HG03571 (cell line): Measurements from ENCODE around the gene ACVR1.
"Not testable (repeated sequence)": the region's sequence is repeated elsewhere in the genome, so short reads cannot be mapped to it uniquely, and the experiment has no call there.

Experiments used
- ATAC-seq: cut with Tn5 transposase; IDR thresholded peaks from one replicate; pipeline ENCODE4 v1.9.1; 2021; ENCODE audit not compliant: unreplicated experiment

Gene ACVR1

DNA sequence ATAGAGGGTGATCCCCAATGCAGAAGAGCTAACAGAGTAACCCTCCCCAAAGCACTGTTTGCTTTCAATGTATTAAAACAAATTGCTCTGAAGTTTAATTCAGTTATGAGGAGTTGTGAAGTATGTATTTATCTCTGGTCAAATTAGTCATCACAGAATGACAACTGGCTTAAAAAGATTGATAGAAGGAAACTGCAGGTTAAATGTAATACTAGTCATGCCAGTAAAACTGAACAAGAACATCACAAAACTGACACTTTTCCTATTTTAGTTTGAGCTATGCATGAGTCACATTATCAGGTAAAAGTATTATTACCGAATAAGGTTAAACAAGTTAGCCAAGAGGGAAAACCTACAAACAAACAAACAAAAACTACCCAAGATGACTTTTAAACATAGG lies 148.4 kb downstream of the ACVR1 start:
- ATAC-seq, result no peak

DNA sequence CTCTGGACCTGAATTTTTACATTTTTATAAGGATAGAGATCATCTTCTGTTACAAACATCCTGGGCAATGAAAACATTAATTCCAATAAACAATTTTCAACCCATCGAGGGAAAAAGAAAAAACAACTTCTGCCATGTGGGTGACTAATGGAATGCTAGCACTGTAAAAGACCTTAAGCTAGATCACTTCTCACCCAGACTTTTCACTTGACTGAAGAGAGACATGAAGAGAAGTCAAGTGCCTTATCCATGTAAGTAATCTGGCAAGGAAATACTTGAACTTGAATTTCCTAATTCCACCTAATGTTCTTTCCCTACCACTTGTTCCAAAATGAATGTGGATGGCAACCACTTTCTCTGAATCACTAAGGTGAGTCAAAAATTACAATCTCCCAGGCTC lies 149.2 kb downstream of the ACVR1 start:
- ATAC-seq, result no peak

DNA sequence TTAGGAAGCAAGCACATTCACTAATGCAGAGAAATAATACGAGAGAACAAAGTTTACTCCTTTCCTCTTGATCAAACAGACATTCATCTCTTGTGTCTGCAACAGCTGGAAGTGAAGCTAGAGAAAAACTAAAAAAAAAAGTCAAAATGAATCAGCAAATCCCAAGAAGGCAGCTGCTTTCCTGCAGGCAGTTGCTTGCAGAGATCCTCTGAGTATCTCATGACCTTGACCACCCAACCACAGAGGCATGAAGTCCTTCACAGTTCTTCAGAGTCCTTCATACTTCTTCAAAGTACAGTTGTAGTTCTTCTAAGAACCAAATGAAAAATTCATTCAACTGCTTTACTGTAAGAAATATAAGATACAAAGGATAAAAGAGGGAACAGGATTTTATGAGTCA lies 150.3 kb downstream of the ACVR1 start:
- ATAC-seq, result no peak

DNA sequence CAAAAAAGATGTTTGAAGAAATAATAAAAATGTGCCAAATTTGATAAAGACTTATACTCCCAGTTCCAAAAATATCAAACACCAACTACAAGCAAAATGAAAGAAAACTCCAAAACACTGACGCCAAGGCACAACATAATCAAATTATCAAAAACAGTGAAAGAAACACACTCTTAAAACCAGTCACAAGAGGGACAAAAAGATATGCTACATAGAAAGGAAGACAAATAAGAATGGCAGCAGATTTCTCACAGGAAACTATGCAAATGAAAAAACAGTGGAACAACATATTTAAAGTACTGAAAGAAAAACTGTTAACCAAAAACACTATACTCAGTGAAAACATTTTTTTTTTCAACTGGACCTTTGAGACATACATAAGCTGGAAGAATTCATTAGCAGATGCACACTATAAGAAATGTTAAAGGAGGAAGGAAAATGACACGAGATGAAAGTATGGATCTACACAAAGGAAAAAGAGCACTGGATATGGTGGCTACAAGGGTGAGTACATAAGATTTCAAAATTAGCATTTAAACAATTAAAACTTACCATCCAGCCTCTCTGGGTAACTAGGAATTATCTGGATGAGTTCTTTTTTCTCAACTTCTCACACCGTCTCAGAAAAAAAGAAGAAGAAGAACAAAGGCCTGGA lies 153.4 kb downstream of the ACVR1 start:
- ATAC-seq, result no peak

DNA sequence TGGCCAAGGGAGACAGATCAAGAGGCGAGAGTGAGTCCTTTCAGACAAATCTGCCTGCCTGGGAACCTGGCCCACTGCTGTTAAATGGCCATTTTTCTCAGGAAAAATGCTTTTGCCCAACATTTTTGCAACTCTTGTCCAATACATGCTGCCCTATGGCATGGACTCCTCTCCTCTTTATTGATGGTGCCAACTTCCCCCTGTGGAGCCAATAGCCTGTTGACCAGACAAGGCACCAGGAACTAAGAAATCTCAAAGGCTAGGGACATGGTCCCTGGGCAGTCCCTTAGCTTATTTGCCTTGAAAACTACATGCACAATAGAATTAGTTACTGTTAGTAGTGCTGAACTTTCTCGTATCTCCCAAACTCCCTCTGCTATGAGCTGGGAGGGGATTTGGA lies 155.6 kb downstream of the ACVR1 start:
- ATAC-seq, result no peak

DNA sequence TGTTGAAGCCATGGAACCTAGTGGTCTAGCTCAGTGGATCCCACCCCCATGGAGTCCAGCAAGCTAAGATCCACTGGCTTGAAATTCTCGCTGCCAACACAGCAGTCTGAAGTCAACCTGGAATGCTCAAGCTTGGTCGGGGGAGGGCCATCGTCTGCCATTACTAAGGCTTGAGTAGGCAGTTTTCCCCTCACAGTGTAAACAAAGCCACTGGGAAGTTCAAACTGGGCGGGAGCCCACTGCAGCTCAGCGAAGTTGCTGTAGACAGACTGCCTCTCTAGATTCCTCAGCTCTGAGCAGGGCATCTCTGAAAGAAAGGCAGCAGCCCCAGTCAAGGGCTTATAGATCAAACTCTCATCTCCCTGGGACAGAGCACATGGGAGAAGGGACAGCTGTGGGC lies 171.5 kb downstream of the ACVR1 start:
- ATAC-seq, result not testable (repeated sequence)

DNA sequence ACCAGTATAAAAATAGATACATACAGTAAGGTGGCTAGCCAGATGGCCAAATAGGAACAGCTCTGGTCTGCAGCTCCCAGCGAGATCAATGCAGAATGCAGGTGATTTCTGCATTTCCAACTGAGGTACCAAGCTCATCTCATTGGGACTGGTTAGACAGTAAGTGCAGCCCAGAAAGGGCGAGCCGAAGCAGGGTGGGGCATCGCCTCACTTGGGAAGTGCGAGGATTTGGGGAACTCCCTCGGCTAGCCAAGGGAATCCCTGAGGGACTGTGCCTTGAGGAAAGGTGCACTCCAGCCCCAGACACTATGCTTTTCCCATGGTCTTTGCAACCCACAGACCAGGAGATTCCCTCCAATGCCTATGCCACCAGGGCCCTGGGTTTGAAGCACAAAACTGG lies 172.0 kb downstream of the ACVR1 start:
- not testable (repeated sequence) for ATAC-seq

DNA sequence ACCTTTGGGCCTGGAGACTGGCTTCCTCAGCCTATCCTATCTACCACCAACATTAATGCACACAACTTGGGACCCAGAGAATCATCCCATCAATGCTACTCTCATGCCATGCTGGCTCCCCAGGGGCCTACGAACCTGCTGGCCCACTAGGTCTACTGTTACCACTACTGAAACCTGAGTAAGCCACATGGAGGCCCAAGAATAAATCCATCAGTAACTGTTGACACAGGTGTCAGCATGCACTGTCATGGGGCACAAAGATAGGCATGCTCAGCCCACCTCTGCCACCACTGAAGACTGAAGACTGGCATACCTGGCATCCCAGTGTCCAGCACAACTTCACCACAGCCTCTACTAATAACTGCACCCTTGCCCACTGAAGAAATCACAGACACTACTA lies 176.3 kb downstream of the ACVR1 start:
- ATAC-seq, result no peak

DNA sequence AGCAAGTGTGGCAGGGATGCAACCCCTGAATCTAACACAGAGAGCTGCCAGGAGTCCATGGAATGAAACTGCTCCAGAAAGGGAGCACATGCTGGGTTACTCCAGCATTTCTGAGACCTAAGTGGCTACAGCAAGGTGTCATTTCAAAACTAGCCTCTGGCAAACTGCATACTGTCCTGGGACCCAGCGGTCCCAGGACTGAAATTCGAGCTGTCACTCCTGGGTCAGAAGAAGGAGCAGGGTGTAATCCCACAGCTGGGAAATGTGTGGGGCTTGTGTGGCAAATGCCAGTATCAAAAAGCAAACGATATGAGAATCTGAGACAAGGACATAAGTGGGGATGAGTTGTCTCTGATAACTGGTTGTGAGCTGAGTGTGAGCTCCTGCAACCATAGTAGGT lies 177.1 kb downstream of the ACVR1 start:
- no peak for ATAC-seq

DNA sequence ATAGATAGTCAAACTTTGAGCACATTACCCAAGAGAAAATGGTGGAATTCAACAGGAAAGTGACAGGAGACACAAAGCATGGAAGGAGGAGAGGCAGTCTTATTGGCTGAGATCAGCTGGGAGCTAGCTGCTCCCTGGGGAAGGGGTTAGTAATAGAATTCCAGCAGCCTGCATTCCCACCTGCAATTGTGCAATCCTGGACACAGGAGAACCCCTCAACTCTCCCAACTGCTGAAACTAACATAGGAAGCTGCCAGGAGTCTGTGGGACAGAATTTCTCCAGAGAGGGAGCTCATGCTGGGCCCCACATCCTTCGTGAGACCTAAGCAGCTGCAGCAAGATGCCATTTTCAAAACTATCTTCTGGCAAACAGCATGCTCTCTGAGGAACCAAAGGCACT lies 177.7 kb downstream of the ACVR1 start:
- ATAC-seq, result no peak

DNA sequence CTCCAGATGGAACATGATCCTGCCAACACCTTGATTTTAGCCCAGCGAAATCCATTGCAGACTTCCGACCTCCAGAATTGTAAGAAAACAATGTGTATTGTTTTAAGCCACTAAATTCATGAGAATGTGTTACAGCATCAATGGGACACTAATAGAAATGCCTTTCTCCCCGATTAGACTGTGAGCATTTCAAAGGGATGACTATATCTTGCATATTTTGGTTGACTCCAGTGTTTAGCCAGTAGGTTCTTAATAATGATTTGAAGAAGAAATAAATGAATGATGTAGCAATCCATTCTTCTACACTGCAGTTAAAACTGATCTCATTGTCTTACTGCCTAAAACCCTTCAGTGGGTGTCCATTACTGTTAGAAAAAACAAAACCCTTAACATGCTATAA lies 180.1 kb downstream of the ACVR1 start:
- ATAC-seq, result no peak

DNA sequence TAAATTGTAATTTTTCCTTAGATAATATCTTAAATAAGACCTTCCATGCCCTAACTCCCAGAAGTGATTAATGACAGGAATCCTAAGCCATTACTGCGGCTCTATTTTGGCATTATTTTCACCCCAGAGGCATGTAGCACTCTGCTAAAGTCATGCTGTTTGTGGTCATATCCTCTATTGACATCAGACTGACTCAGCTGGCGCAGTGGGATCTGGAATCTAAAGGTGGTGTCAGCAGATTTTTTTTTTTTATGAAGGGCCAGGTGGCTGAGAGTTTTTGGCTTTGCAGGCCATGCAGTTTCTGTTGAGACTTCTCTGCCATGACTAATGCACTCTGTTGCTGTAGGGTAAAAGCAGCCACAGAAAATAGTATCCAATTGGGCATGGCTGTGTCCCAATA lies 183.4 kb downstream of the ACVR1 start:
- no peak for ATAC-seq

DNA sequence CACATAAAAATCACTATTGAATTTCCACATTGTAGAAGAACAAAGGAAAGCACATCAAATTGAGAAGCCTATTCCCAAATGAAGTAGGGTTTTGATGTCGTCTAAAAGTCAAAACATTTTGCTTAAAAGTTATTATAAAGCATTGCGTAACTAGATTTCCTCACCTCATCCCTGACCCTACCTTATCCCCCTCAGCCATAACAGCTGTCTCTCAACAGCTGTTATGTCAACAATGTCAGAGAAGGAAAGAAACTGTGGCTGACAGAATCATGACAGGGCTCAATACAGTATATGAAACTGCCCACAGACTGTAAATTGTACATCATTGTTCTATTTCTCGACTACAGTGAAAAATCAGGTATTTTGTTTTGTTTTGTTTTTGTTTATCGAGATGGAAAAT lies 184.4 kb downstream of the ACVR1 start:
- no peak for ATAC-seq

DNA sequence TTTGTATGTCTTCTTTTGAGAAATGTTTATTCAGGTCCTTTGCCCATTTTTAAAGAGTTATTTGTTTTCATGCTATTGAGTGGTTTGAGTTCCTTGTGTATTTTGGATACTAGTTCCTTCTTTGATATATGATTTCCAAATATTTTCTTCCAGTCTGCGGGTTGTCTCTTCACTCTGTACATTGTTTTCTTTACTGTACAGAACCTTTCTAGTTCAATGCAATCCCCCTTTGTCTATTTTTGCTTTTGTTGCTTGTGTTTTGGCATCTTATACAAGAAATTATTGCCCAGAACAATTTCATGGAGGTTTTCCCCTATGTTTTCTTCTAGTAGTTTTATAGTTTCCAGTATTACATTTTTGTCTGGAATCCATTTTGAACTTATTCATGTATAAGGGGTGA lies 185.0 kb downstream of the ACVR1 start:
- ATAC-seq, result no peak
